AG09309 (cell line): ENCODE measurements around the gene CCDC93.

Experiments used
- DNase-seq: peaks from one replicate; pipeline ENCODE4 v3.0.0-alpha.2; 2010; ENCODE audit warnings: low read depth
- H3K4me3 ChIP-seq: 2 replicates; pipeline ENCODE4 v1.5.1; 2011; ENCODE audit warnings: mild to moderate bottlenecking, low read depth, low read length, moderate library complexity; ENCODE audit not compliant: control insufficient read depth
- TF ChIP-seq, protein P1 (sequence below): IDR thresholded peaks from 2 replicates; pipeline ENCODE4 v1.5.1; 2011; ENCODE audit warnings: mild to moderate bottlenecking, low read depth, low read length, inconsistent platforms; ENCODE audit not compliant: insufficient read depth, control insufficient read depth; ENCODE audit errors: missing control alignments

CCDC93 gene

DNA sequence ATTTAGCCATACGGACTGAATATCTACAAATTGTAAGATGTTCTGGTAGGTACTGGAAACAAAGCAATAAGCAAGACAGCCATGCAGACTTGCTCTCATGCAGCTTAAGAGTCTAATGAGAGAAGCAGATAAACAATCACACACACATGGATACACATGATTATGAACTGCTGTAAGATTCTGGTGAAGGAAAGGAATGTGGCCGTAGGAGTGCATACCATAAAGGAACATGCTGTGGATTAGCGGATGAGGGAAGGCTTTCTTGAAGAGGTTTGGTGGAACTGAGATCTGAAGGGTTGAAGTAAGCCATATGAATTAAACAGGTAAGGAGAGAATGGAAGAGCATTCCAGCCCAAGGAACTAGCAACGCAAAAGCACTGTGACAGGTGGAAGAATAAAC is 13.8 kb downstream of the CCDC93 start:
- DNase-seq = no peak
- no peak overlapping the region for H3K4me3 ChIP-seq
- TF ChIP-seq, protein P1, sequence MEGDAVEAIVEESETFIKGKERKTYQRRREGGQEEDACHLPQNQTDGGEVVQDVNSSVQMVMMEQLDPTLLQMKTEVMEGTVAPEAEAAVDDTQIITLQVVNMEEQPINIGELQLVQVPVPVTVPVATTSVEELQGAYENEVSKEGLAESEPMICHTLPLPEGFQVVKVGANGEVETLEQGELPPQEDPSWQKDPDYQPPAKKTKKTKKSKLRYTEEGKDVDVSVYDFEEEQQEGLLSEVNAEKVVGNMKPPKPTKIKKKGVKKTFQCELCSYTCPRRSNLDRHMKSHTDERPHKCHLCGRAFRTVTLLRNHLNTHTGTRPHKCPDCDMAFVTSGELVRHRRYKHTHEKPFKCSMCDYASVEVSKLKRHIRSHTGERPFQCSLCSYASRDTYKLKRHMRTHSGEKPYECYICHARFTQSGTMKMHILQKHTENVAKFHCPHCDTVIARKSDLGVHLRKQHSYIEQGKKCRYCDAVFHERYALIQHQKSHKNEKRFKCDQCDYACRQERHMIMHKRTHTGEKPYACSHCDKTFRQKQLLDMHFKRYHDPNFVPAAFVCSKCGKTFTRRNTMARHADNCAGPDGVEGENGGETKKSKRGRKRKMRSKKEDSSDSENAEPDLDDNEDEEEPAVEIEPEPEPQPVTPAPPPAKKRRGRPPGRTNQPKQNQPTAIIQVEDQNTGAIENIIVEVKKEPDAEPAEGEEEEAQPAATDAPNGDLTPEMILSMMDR = no peak

DNA sequence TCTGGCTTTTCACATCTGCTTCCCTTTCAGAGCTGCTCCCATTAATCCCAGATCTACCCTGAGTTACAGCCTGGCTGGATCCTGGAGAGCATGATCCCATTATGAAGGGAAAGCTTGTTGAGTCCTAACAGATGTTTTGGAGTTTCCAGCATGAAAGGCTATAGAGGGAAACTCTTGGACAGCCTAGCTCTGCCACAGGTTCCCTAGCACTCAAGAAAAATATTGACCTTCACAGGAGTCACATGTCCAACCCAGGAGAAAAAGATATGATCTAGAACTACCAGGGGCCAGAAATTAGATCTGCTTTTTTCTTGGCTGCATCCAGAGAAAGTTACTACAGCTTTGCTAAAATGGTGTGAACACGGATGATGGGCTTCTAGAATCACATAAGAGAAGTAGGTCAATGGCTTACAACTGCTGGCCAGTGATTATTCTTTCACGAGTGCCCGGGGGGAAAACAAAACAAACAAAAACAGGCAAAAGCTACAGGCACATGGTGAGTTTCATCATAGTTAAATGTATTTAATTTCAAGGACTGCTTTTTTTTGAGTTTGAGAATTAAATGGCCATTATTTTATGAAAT is 15.9 kb downstream of the CCDC93 start:
- H3K4me3 ChIP-seq = no peak overlapping the region
- DNase-seq = no peak
- TF ChIP-seq, protein P1 = no peak

DNA sequence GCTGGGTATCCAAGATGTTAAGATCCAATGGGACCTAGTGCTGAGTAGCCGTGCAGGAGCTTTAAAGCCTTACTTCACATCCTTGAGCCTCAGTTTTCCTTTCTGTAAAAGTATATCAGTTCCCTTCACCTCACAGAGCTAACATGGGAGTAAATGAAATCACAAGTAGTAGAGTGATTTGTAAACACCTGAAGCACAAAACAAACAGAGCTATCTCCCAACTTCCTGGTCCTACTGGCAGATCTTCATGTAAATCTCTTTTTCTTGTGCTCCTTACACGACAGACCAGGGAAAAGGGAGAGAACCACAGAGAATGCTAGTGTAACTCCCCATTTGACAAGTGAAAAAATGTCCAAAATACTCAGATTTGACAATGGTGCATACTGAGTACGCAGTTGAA is 17.3 kb downstream of the CCDC93 start:
- H3K4me3 ChIP-seq = no peak overlapping the region
- TF ChIP-seq, protein P1 = no peak
- DNase-seq = no peak

DNA sequence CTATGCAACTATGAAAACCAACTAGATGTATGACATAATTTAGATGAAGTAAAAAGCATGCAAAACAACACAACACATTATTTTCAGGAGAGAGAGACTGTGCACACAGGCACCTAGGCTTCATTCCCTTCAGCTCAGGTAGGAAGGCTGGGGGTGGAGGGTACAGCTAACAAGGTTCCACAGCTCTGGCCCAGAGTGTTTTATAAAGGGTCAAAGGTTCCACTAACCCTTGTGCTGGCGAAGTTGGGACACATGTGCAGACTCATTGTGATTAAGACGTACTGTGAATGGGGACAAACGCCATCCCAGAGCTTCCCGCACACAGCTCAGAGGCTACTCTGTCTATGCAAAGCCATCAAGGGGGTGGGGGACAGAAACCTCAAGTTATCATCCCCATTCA is 19.1 kb downstream of the CCDC93 start:
- H3K4me3 ChIP-seq = no peak overlapping the region
- DNase-seq = no peak
- TF ChIP-seq, protein P1 = no peak

DNA sequence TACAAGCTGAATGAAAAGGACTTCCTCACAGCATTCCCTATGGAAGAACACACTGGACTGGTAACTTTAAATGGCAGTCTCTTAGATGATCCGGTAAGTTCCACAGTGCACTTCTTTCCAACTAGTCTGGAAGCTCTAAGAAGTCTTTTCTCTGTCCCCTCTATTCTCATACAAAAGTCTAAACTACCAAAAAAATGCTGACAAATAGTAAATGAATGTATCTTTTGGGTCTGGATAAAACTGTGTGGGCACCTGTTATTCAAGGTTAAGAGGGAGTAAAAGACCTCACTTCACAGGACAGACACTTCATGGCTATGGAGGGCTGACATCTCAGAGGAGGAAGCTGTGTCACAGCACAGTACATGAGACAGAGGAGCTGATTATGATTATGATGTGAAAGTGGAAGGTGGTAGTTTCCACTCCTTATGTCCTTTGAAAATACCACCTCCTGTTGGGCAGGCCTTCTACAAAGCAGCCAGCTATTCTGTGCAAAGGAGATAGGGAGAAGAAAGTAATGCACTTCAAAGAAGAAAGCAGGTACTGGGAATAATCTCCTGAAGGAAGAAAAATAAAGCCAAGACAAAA is 23.9 kb downstream of the CCDC93 start:
- no peak overlapping the region for H3K4me3 ChIP-seq
- DNase-seq = no peak
- TF ChIP-seq, protein P1 = no peak

DNA sequence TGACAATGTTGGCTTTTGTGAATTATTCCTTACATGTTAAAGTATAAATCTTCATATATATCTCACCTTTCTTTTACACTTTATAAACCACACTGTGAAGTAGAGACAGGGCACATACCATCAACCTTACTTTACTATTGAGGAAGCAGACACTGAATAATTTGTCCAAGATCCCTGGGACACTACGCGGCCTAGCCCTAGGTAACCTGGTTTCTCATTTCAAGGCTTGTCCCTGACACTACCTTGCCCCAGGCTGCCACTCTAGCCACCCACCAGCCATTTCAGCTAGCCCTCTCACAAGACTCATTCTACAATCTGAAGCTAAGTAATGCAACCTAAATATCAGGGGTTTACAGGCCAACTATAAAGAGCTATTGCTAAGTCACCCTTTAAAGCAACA is 26.7 kb downstream of the CCDC93 start:
- no peak overlapping the region for H3K4me3 ChIP-seq
- TF ChIP-seq, protein P1 = no peak
- DNase-seq = no peak
